ENCODE measurements around the gene ANKRD55. TPM values are rescaled to one million over a fixed set of nuclear protein-coding genes. Genes with fewer than 3 reads are reported as not detected.
"Not testable (repeated sequence)": the region's sequence is repeated elsewhere in the genome, so short reads cannot be mapped to it uniquely, and the experiment has no call there.

Gene ANKRD55
- total and polyA plus RNA-seq, 11 donors, result 0.11 to 0.15 TPM; not detected in 9

GRCh38 chr5:56269216-56269927 is 36.2 kb upstream of the ANKRD55 start:
- WGBS, 4 donors, result 31 to 64% (median 48%) methylated on average over 6 of the region's 6 CpGs
- Histone ChIP-seq H3K27ac (peak overlapping the region in 1 of 12 donors; percentile 2), H3K4me1 (peaks cover 0 to 19% (median 2%) of the 10 kb centered on the region in 12 donors), H3K4me3 (no peak overlapping the region), H3K36me3 (no peaks in the 10 kb centered on the region), H3K9me3 (peaks cover 0 to 3% (median 0%) of the 10 kb centered on the region in 12 donors), H3K27me3 (no peaks in the 10 kb centered on the region)
- DNase-seq, result no peak
- intact Hi-C loops (cut with DNase I), result loop anchor here in 7 of 10 donors (5.0 to 10.0 kb wide), 7 partner anchors 332 to 953 kb away; no protein-coding TSS in a partner anchor
- ATAC-seq, result peak in 3 of 4 donors; percentile 40 to 68 (median 58)
- TF ChIP-seq POLR2A (IDR thresholded peaks at IDR 0.05), result no peak
- peak in 11 of 12 donors; percentile 13 to 52 (median 38) for TF ChIP-seq CTCF (IDR thresholded peaks at IDR 0.05)

- not testable (repeated sequence) for H3K36me3 ChIP-seq, DNase-seq, H3K9me3 ChIP-seq, H3K27me3 ChIP-seq, ATAC-seq, H3K4me3 ChIP-seq, H3K27ac ChIP-seq
- H3K4me1 ChIP-seq, result peaks cover 0 to 19% (median 4%) of the 10 kb centered on the region in 12 donors
- intact Hi-C loops (cut with DNase I), result loop anchor here in 7 of 10 donors (5.0 to 10.0 kb wide), 7 partner anchors 331 to 954 kb away; no protein-coding TSS in a partner anchor
- 90 to 96% (median 92%) methylated on average over 3 of the region's 3 CpGs for WGBS, 4 donors
These were observed 35.6 kb upstream of the ANKRD55 start for GRCh38 chr5:56268707-56269106.

- 95 to 96% (median 96%) methylated on average over 3 of the region's 3 CpGs for WGBS, 4 donors
- DNase-seq, result no peak
- intact Hi-C loops (cut with DNase I), result loop anchor here in 7 of 10 donors (5.0 to 10.0 kb wide), 7 partner anchors 331 to 954 kb away; no protein-coding TSS in a partner anchor
These were observed 34.7 kb upstream of the ANKRD55 start for GRCh38 chr5:56267856-56268255.

GRCh38 chr5:56264417-56265025 is 31.4 kb upstream of the ANKRD55 start:
- Histone ChIP-seq H3K36me3 (no peaks in the 10 kb centered on the region), H3K4me1 (peaks cover 0 to 3% (median 0%) of the 10 kb centered on the region in 12 donors), H3K9me3 (peaks cover 0 to 3% (median 0%) of the 10 kb centered on the region in 12 donors), H3K27me3 (no peaks in the 10 kb centered on the region), H3K4me3 (no peak overlapping the region), H3K27ac (no peak overlapping the region)
- TF ChIP-seq POLR2A (IDR thresholded peaks at IDR 0.05), result no peak
- peak; percentile 34 to 68 (median 52) for TF ChIP-seq CTCF (IDR thresholded peaks at IDR 0.05)
- ATAC-seq (peak in 3 of 4 donors; percentile 53 to 66 (median 54)), DNase-seq (no peak)
- intact Hi-C loops (cut with DNase I), result loop anchor here in 7 of 10 donors (5.0 to 10.0 kb wide), 8 partner anchors 327 to 958 kb away; no protein-coding TSS in a partner anchor
- WGBS, 4 donors, result 73 to 77% (median 75%) methylated on average over 5 of the region's 5 CpGs

More at GRCh38 chr5:56267856-56268255, 34.7 kb upstream of the ANKRD55 start:
- Histone ChIP-seq H3K27ac (no peak overlapping the region), H3K4me1 (peaks cover 0 to 19% (median 4%) of the 10 kb centered on the region in 12 donors), H3K9me3 (peaks cover 0 to 3% (median 0%) of the 10 kb centered on the region in 12 donors), H3K36me3 (no peaks in the 10 kb centered on the region), H3K27me3 (no peaks in the 10 kb centered on the region), H3K4me3 (no peak overlapping the region)
- no peak for ATAC-seq
- TF ChIP-seq CTCF (IDR thresholded peaks at IDR 0.05), result no peak
- TF ChIP-seq POLR2A (IDR thresholded peaks at IDR 0.05), result no peak

All from heart left ventricle (tissue), 16 donors.